Esophagus muscularis mucosa (tissue), 4 donors: ENCODE results near the gene MINK1. TPM values are rescaled to one million over a fixed set of nuclear protein-coding genes. Genes with fewer than 3 reads are reported as not detected.

Experiments used
- DNase-seq: peaks from one replicate; pipeline ENCODE4 v3.0.0-alpha.2; 2017; ENCODE audit errors: extremely low spot score
- H3K27ac ChIP-seq, 4 donors: fragments of 200-600 bp; sonication (generic); replicated peaks in 1 of 4; 1 replicate in 3 of 4; 2 replicates in 1 of 4; pipeline ENCODE4 v1.5.1; 2016 to 2019; ENCODE audit warnings: mild to moderate bottlenecking in 1 of 4
- H3K27me3 ChIP-seq, 4 donors: fragments of 200-600 bp; sonication (generic); one replicate each; pipeline versions ENCODE4 v1.5.1 to v1.6.0; 2016 to 2019
- H3K36me3 ChIP-seq, 4 donors: fragments of 200-600 bp; sonication (generic); one replicate each; pipeline ENCODE4 v1.5.1; 2016 to 2019
- H3K4me1 ChIP-seq, 4 donors: fragments of 200-600 bp; sonication (generic); one replicate each; pipeline ENCODE4 v1.5.1; 2016 to 2019
- H3K4me3 ChIP-seq, 4 donors: fragments of 200-600 bp; sonication (generic); 1 replicate in 2 of 4; 2 replicates in 2 of 4; pipeline ENCODE4 v1.5.1; 2016 to 2019; ENCODE audit warnings: mild to moderate bottlenecking in 4 of 4, moderate library complexity in 1 of 4
- H3K9me3 ChIP-seq, 4 donors: fragments of 200-600 bp; sonication (generic); 1 replicate in 3 of 4; 2 replicates in 1 of 4; pipeline ENCODE4 v1.5.1; 2016 to 2019
- CTCF ChIP-seq, 3 experiments: fragments of 200-600 bp in 2 of 3; fragments of 450-650 bp in 1 of 3; sonication (generic) in 2 of 3; IDR thresholded peaks; one replicate each; pipeline ENCODE4 v1.5.1; 2017 to 2019; ENCODE audit warnings: antibody characterized with exemption in 3 of 3, mild to moderate bottlenecking in 2 of 3, moderate library complexity in 1 of 3
- EP300 ChIP-seq: sonication (generic); formaldehyde crosslinking; IDR thresholded peaks from one replicate; pipeline ENCODE4 v1.6.1; 2017; ENCODE audit warnings: antibody characterized with exemption
- POLR2A ChIP-seq: fragments of 450-650 bp; IDR thresholded peaks from one replicate; pipeline ENCODE4 v1.6.1; 2017; ENCODE audit warnings: antibody characterized with exemption, moderate library complexity, mild to moderate bottlenecking, low read depth
- POLR2AphosphoS5 ChIP-seq, 2 donors: sonication (generic); formaldehyde crosslinking; IDR thresholded peaks; one replicate each; pipeline ENCODE4 v1.6.1; 2017; ENCODE audit warnings: antibody characterized with exemption in 2 of 2
- WGBS: methylation state at CpG from one replicate; pipeline ENCODE4 v1.1.5; 2018; 5-methylcytosine and 5-hydroxymethylcytosine counted together
- intact Hi-C: fragments of 100-400 bp; cut with DNase I; formaldehyde crosslinking; loops from one replicate; pipeline ENCODE4 v1.15.1; 2023
- total RNA-seq, 4 donors: library from RNA; depleted of rRNA; stranded (reverse); fragments of >200 nt; gene quantifications; one replicate each; pipeline versions ENCODE4 v1.1.0 to v1.2.1, GENCODE V29; 2016

MINK1 gene
- total RNA-seq, 4 donors from 2014 or later: 28.8 to 55.2 (median 38.8) TPM

- TF ChIP-seq POLR2AphosphoS5 (IDR thresholded peaks at IDR 0.05) (no peak), CTCF (IDR thresholded peaks at IDR 0.05) (no peak), POLR2A (no peak), EP300 (no peak)
- H3K27me3 ChIP-seq: peaks cover 0 to 35% (median 23%) of the 10 kb centered on the region in 4 donors
- WGBS: 82% methylated on average over 5 of the region's 5 CpGs
- peaks cover 10 to 37% (median 29%) of the 10 kb centered on the region in 4 donors for H3K4me1 ChIP-seq
- intact Hi-C loops: no loop called here
- H3K9me3 ChIP-seq: no peaks in the 10 kb centered on the region
- H3K27ac ChIP-seq: no peak overlapping the region
- no peak overlapping the region for H3K4me3 ChIP-seq
- peaks cover 41 to 49% (median 46%) of the 10 kb centered on the region in 4 donors for H3K36me3 ChIP-seq
- no peak for DNase-seq
Measured at GRCh38 chr17:4897785-4898184, 64.6 kb downstream of the MINK1 start.

- no peak overlapping the region for H3K27ac ChIP-seq
- H3K27me3 ChIP-seq: peaks cover 0 to 35% (median 23%) of the 10 kb centered on the region in 4 donors
- intact Hi-C loops: no loop called here
- TF ChIP-seq EP300 (no peak), POLR2AphosphoS5 (IDR thresholded peaks at IDR 0.05) (no peak), CTCF (IDR thresholded peaks at IDR 0.05) (no peak), POLR2A (no peak)
- WGBS: 99% methylated on average over 6 of the region's 8 CpGs
- H3K9me3 ChIP-seq: no peaks in the 10 kb centered on the region
- no peak overlapping the region for H3K4me3 ChIP-seq
- H3K36me3 ChIP-seq: peaks cover 35 to 44% (median 41%) of the 10 kb centered on the region in 4 donors
- no peak for DNase-seq
- H3K4me1 ChIP-seq: peaks cover 10 to 42% (median 32%) of the 10 kb centered on the region in 4 donors
Measured at GRCh38 chr17:4898351-4898750, 65.2 kb downstream of the MINK1 start.

GRCh38 chr17:4898927-4899326 is 65.8 kb downstream of the MINK1 start:
- peak overlapping the region in 1 of 4 donors; percentile 26 for H3K27ac ChIP-seq
- 38% methylated on average over 15 of the region's 34 CpGs for WGBS
- H3K4me3 ChIP-seq: peak overlapping the region; percentile 46 to 56 (median 54)
- H3K4me1 ChIP-seq: peaks cover 10 to 47% (median 33%) of the 10 kb centered on the region in 4 donors
- H3K27me3 ChIP-seq: peaks cover 0 to 39% (median 23%) of the 10 kb centered on the region in 4 donors
- intact Hi-C loops: no loop called here
- peaks cover 30 to 38% (median 35%) of the 10 kb centered on the region in 4 donors for H3K36me3 ChIP-seq
- H3K9me3 ChIP-seq: no peaks in the 10 kb centered on the region
- TF ChIP-seq POLR2A (no peak), POLR2AphosphoS5 (IDR thresholded peaks at IDR 0.05) (no peak), EP300 (no peak), CTCF (IDR thresholded peaks at IDR 0.05) (no peak)
- no peak for DNase-seq

GRCh38 chr17:4899341-4900230 is 66.4 kb downstream of the MINK1 start, which contains the start of gene C17orf107:
C17orf107 (plus strand) TSS chr17:4899536; CDS start chr17:4899763, 227 bp downstream.
- H3K27ac ChIP-seq: peak within 1 kb of the TSS in 1 of 4 donors; percentile 26
- intact Hi-C loops: no loop called here
- DNase-seq: peak; percentile 95
- peaks cover 10 to 47% (median 33%) of the 10 kb centered on the region in 4 donors for H3K4me1 ChIP-seq
- TF ChIP-seq CTCF (IDR thresholded peaks at IDR 0.05): no peak
- TF ChIP-seq EP300: no peak
- peak; percentile 30 to 52 for TF ChIP-seq POLR2AphosphoS5 (IDR thresholded peaks at IDR 0.05)
- no peak for TF ChIP-seq POLR2A
- H3K36me3 ChIP-seq: peaks cover 23 to 31% (median 28%) of the 10 kb centered on the region in 4 donors
- peak within 1 kb of the TSS; percentile 46 to 56 (median 54) for H3K4me3 ChIP-seq
- H3K27me3 ChIP-seq: peaks cover 0 to 45% (median 26%) of the 10 kb centered on the region in 4 donors
- 25% methylated on average over 4 of the region's 60 CpGs for WGBS
- no peaks in the 10 kb centered on the region for H3K9me3 ChIP-seq
